Omental fat pad (tissue), 4 donors: ENCODE data around the gene TOMT. TPM values are rescaled to one million over a fixed set of nuclear protein-coding genes. Genes with fewer than 3 reads are reported as not detected.

Experiments used
- ATAC-seq: fragments of 150-250 bp; one replicate; pipeline ENCODE4 v1.9.1; 2016; ENCODE audit warnings: mild to moderate bottlenecking, moderate library complexity; ENCODE audit not compliant: low FRiP score
- DNase-seq: peaks from one replicate; pipeline ENCODE4 v3.0.0-alpha.2; 2019; ENCODE audit warnings: low spot score
- total RNA-seq, 4 donors: library from RNA; depleted of rRNA; stranded (reverse); fragments of >200 nt; gene quantifications; one replicate each; pipeline ENCODE4 v1.1.0, GENCODE V29; 2016
- TF ChIP-seq, protein P1 (sequence below), 3 donors: fragments of 450-650 bp; IDR thresholded peaks; one replicate each; pipeline ENCODE4 v1.5.1; 2016 to 2017; ENCODE audit warnings: antibody characterized with exemption in 3 of 3, mild to moderate bottlenecking in 3 of 3, moderate library complexity in 2 of 3

Gene TOMT
- total RNA-seq, 4 donors from 2014 or later: not detected

DNA sequence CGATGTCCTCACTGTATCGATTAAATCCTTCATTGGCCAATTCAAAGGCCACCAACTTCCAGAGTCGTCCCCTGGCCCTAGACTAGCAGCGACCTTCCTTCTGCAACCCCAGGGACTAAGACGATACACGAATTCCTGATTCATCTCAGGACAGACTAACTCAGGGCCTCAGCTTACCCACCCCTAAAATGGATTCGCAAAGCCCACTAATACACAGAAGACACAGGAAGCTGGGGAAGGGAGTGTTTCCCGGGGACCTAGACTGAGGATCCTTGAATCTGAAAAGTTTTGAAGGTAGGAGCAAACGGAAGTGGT lies 3.1 kb upstream of the TOMT start:
- ATAC-seq: no peak
- TF ChIP-seq, protein P1, sequence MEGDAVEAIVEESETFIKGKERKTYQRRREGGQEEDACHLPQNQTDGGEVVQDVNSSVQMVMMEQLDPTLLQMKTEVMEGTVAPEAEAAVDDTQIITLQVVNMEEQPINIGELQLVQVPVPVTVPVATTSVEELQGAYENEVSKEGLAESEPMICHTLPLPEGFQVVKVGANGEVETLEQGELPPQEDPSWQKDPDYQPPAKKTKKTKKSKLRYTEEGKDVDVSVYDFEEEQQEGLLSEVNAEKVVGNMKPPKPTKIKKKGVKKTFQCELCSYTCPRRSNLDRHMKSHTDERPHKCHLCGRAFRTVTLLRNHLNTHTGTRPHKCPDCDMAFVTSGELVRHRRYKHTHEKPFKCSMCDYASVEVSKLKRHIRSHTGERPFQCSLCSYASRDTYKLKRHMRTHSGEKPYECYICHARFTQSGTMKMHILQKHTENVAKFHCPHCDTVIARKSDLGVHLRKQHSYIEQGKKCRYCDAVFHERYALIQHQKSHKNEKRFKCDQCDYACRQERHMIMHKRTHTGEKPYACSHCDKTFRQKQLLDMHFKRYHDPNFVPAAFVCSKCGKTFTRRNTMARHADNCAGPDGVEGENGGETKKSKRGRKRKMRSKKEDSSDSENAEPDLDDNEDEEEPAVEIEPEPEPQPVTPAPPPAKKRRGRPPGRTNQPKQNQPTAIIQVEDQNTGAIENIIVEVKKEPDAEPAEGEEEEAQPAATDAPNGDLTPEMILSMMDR (IDR thresholded peaks at IDR 0.05): no peak
- DNase-seq: no peak

DNA sequence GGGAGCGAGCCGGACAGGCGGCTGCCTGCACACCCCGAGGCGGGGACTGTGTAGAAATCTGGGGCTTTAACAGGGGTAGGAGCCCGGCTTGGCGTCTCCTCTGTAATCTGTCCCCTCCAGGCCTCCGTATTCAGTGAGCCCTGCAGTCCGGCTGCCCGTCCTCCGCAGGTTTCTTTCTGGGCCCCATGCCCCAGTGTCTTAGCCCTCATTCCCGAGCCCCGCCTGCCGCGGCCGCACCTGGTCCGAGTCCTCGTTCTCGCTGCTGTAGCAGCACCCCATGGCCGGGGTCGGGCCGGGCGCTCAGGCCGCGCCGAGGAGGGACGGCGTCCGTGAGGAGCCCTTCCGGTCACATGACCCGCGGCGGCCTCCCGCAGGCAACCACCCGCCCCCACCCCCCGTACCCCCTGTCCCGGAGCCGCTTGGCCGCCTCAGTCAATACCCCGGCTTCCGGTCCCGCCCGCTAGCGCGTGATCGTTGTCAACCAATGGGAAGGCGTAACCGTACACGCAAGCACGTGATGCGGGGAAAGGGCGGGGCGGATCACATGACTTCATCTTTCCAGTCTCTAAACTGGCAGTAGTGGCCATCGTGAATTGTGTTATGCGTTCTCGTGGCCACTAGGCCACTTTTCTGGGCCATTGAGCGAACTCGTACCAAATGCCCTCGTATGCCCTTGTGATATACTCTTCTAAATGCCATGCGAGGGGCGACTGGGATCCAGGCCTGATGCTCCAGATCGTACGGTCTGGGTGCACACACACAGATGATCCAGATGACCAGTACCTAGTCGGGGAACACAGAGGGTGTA lies 2.6 kb upstream of the TOMT start, which contains the start of gene LAMTOR1:
TSS of gene LAMTOR1 (minus strand) at position 352 of the 808 bp plus-strand sequence. CDS start at position 279, 73 bp downstream.
- ATAC-seq (peak; percentile 99), DNase-seq (peak; percentile 99)
- TF ChIP-seq, protein P1 (IDR thresholded peaks at IDR 0.05): peak in 1 of 3 donors; percentile 62

DNA sequence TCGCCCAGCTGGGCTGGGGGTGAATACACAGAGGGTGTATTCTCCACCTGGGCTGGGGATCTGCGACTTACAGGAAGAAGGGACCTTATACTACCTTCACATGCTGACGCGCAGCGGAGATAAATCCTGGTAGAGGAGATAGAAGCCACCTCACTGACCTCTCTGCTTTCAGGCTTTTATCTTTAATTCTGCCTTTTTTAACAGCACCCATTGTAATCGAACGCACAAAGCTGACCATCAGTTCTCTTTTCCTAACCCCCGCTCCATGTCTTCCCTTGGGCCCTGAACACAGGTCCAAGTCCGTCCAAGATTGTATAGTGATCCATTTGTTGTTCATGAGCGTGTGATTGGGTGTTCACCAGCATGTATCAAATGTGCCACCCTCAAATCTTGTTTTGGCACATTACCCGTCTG lies 2.0 kb upstream of the TOMT start:
- ATAC-seq (no peak), DNase-seq (no peak)
- TF ChIP-seq, protein P1 (IDR thresholded peaks at IDR 0.05): no peak

DNA sequence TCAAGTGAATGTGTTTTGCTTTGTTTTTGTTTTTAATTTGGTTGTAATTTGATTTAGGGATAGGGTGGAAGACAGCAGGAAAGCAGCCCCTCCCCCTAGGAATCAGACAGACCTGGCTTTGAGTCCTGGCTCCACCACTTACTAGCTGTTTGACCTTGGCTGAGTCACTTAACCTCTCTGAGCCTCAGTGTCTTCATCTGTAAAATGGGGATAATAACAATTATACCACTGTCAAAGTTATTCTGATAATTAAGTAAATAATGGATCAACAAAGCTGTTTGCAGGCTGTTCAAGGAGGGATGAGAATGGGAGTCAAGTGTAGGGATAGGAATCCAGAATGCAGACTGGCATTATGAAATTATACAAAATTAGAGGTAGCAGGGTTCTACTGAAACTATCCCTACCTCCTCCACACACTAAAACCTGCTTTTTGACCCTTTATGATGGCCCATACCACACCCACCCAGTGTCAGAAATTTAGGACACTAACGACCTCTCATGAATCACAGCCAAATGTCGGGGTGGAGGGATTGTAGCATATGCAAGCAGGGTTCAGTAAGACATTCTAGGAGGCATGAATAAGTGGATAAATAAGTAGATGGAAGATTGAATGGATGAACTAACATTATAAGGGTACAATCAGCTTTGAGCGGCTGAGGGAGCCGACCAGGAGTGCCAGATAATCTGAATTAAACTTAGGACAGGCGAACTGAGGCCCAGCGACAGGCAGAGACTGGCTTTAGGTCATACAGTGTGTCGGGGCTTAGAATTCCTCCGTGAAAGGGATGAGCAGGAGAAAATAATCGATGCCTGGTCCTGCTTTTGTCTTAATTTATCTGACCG lies 5.8 kb downstream of the TOMT start:
- ATAC-seq: peak; percentile 1

DNA sequence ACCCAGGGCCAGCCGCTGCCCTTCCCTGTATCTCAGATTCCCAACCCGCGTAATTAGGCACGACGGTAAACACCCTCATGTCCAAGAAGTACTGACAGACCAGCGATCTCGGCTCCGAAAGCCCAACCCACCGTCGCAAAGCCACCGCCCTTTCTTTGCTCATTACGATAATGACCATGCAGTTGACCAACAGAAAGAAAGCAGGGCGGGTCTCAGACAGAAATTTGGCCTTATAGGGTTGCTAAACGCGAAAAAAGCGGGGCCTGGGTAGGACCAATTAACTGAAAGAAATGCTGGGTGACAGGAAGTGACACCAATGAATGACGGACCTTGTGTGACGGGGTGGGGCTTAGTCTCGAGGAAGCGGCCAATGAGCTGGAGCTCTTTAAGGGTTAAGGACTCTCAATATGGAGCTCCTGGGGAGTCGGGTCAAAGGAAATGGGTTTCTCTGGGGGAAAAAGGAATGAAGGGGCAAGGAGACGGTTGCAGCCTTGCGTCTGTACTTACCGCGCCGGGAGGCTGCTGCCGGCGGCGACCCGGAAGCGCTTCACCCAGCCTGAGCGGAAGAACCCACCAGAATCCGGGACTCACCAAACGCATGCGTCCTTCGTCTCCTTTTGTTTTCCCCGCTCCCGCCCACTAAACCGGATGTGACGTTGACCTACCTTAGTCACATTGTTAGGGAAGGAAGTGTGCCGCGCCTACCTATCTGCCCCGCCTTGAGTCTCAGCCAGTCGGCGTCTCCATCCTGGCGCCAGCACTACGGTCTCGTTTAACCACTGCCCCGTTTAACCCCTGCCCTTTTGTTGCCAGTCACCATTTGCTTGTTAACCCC lies 6.6 kb downstream of the TOMT start, which contains the start of gene ANAPC15:
TSS of gene ANAPC15 (minus strand) at position 553 of the 835 bp plus-strand sequence. CDS start 1,419 bp downstream, outside the sequence.
- peak; percentile 94 for ATAC-seq
- TF ChIP-seq, protein P1 (IDR thresholded peaks at IDR 0.05): no peak
- DNase-seq: peak; percentile 99

More for the DNA sequence above, 5.8 kb downstream of the TOMT start:
- DNase-seq: no peak
- TF ChIP-seq, protein P1 (IDR thresholded peaks at IDR 0.05): no peak

DNA sequence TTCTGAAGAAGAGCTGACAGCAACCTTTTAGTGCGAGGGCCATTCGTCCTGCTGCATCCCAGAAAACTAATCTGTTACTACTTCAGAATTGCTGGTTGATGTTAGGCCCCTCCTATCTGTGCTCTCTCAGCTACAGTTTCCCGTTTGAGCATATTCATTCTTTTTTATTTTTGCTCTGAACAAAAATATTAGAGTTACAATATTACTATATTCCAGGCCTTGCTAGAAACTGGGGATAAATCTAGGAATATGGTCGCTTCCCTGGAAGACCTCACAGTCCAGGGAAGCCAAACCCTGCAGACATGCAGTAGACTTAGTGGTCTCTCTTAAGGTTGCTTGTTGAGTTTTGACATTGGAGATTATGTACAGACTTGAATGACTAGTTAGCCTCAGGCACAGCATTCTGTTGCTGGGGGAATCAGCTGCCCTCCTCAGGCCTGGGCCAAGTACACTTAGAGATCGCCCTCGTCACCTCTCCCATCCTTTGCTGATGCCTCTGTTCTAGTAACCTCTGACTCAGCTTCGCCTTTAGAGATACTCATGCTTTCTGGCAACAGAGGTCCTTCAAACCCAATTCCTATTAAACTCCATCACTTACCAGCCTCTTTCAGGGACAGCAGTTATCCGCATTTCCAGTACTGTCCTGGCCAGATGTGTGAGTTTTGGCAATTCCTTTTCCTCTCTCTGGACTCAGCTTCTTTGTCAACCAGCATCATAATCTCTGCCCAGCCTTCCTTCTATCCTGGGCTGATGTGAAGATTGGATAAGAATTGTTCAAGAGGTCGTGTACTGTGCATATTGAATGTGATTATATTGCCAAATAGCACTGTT lies 7.5 kb downstream of the TOMT start:
- ATAC-seq (peak; percentile 3), DNase-seq (no peak)
- TF ChIP-seq, protein P1 (IDR thresholded peaks at IDR 0.05): no peak
